ACHN (cell line): ENCODE data around the gene AOPEP.
"Not testable (repeated sequence)": the region's sequence is repeated elsewhere in the genome, so short reads cannot be mapped to it uniquely, and the experiment has no call there.

Experiments used
- DNase-seq: peaks from one replicate; pipeline ENCODE4 v3.0.0-alpha.2; 2015
- in situ Hi-C: cut with HindIII; loops from 2 replicates; pipeline ENCODE4 v1.10.0; 2017; ENCODE audit warnings: low sequenced_read_pairs, low pct_ligation_motif_present, low pct_unique_long_range_greater_than_20kb

Gene AOPEP

GRCh38 chr9:94929369-94929756, 202.9 kb downstream of the AOPEP start:
- no peak for DNase-seq
- in situ Hi-C loops: no loop called here

DNA sequence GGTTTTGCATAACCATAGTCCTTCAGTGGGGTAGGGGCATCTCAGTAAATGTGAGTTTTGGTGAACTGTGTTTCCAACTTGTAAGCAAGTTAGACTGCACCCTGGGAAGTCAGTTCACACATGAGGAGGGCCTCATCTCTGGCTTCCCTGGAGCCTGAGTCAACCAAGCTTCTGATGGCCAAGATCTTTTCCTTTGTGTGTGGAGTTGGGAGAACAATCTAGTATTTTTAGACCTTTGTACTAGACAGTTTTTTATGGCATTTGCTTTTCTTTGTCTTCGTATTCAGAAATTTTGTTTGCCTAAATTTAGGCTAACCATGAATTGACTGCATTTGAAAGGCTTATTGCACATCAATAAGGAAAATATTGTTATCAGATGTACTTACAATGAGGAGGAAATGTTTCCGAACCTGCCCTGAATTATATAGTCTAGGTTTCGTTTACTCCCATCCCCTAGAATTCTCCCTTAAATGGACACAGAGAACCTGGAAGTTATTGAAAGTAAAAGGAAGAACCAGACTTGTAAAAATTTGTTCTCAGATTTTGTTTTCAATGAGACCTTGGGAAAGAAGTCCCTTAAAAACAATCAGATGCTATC, 204.6 kb downstream of the AOPEP start:
- in situ Hi-C loops: no loop called here

DNA sequence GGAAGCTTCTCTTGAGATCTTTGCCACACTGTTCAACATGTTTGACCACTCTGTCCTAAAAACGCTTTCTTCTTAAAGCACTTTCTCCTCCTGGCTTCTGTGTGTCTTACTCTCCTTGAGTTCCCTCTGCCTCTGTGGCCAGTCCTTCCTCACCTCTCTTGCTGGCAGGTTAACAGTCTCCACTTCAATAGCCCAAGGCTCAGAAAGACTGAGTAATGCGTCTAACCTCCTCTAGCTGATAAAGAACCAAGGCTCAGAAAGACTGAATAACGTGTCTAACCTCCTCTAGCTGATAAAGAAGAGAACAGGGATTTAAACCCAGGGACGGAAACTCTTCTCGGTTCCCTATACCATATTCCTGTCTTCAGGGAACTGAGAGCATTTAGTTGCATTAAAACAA, 205.2 kb downstream of the AOPEP start:
- DNase-seq: no peak
- in situ Hi-C loops: no loop called here

More for the DNA sequence above, 204.6 kb downstream of the AOPEP start:
- no peak for DNase-seq

DNA sequence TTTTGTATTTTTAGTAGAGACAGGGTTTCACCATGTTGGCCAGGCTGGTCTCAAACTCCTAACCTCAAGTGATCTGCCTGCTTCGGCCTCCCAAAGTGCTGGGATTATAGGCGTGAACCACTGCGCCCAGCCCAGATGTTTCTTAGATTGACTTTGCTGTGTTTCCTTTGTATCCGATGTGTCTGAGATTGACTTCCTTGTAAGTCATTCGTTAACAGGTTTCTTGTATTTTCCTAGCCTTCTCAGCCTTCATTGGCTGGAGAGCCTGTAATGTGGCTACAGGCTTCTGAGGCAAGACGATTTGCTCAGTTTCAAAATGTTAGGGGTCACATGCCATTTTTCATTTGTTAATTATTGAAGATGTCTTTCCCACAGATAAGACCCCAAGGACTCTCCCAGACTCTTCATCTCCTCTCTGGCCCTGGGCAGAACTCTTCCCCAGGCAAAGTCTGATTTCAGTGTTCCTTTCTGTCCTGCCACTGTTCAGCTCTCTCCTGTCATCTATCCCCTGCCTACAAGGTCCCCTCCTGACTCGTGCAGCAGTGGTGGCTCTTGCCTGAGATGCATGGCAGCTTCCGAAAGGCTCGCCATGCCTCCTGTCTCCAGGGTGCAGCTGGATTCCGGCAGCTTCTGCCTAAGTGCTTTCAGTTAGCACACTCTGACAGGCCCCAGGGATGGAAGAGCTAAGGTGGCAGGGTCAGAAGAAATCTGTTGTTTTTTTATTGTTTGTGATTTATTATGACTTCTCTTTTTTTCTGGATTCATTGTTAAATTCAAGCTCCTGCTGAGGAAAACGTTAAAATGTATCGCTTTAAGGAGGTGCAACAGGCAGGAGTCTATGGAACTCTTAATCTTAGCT, 206.4 kb downstream of the AOPEP start:
- no peak for DNase-seq
- in situ Hi-C loops: no loop called here

GRCh38 chr9:94933511-94933828, 207.0 kb downstream of the AOPEP start:
- in situ Hi-C loops: no loop called here
- no peak for DNase-seq

DNA sequence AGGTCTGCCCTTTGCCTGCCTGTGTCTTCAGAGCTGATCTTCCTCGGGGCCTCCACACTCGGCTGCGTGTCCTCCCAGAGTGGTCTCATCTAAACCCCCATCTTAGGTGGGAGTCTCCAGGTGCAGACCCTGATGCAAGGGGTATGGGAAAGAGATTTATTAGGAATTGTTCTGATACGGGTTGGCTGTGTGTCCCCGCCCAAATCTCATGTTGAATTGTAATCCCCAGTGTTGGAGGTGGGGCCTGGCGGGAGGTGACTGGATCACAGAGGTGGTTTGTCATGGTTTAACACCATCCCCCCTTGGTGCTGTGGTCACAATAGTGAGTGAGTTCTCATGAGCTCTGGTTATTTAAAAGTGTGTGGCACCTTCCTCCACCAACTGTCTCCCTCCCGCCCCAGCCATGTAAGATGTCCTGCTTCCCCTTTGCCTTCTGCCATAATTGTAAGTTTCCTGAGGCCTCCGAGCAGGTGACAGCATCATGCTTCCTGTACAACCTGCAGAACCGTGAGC, 208.4 kb downstream of the AOPEP start:
- no peak for DNase-seq
- in situ Hi-C loops: no loop called here

DNA sequence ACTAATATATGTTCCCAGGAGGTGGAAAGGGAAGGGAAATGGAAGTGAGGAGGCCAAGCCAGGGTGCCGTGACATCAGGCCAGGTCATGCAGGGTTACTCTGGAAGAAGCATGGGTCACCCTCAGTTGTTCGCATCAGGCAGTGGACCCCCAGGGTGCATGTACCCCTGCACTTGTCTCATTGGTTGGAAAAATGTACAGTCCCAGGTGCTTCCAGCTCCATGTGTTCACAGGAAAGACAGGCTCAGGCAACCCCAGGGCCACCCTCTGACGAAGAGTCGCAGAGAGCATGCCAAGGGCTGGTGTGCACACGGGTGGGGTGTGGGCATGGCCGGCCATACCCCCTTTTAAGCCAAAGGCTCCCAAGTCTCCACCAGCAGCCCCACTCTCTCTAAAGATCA, 208.9 kb downstream of the AOPEP start:
- DNase-seq: no peak
- in situ Hi-C loops: no loop called here

DNA sequence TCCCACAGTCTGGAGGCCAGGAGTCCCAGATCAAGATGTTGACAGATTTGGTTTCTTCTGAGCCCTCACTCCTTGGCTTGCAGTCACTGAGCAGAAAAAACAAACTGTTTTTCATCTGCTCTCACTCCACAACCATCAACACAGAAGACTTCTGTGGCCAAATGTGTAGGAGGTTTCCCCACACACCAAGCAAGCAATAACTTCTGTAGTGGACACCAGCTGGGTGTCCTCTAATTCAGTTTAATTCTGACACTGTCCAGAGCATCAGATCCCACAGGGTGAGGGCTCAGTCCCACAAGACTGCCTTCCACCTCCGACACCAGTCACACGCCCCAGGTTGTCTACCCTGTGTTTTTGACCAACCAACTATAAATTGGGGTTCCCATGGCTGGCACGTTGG, 209.9 kb downstream of the AOPEP start:
- in situ Hi-C loops: no loop called here
- DNase-seq: no peak

- peak; percentile 62 for DNase-seq
- in situ Hi-C loops: no loop called here
Measured at GRCh38 chr9:94937214-94937903, 210.9 kb downstream of the AOPEP start.

GRCh38 chr9:94938384-94938783, 211.9 kb downstream of the AOPEP start:
- DNase-seq: no peak
- in situ Hi-C loops: no loop called here

GRCh38 chr9:94940296-94940695, 213.8 kb downstream of the AOPEP start:
- in situ Hi-C loops, DNase-seq: not testable (repeated sequence)

GRCh38 chr9:94941211-94941875, 214.8 kb downstream of the AOPEP start:
- in situ Hi-C loops: no loop called here
- DNase-seq: peak; percentile 39

- in situ Hi-C loops: no loop called here
- no peak for DNase-seq
Measured at GRCh38 chr9:94944626-94945025, 218.1 kb downstream of the AOPEP start.

GRCh38 chr9:94945197-94946144, 219.0 kb downstream of the AOPEP start:
- peak; percentile 57 for DNase-seq
- in situ Hi-C loops: no loop called here

GRCh38 chr9:94946256-94946655, 219.8 kb downstream of the AOPEP start:
- DNase-seq: no peak
- in situ Hi-C loops: no loop called here

- no peak for DNase-seq
- in situ Hi-C loops: no loop called here
Measured at GRCh38 chr9:94948567-94949235, 222.2 kb downstream of the AOPEP start.

GRCh38 chr9:94949370-94949769, 222.9 kb downstream of the AOPEP start:
- DNase-seq: no peak
- in situ Hi-C loops: no loop called here
